Measurements from ENCODE around the gene KYNU. TPM values are rescaled to one million over a fixed set of nuclear protein-coding genes. Genes with fewer than 3 reads are reported as not detected.
"Not testable (repeated sequence)": the region's sequence is repeated elsewhere in the genome, so short reads cannot be mapped to it uniquely, and the experiment has no call there.

KYNU gene
- total RNA-seq, 2 experiments from 2014 or later: not detected

DNA sequence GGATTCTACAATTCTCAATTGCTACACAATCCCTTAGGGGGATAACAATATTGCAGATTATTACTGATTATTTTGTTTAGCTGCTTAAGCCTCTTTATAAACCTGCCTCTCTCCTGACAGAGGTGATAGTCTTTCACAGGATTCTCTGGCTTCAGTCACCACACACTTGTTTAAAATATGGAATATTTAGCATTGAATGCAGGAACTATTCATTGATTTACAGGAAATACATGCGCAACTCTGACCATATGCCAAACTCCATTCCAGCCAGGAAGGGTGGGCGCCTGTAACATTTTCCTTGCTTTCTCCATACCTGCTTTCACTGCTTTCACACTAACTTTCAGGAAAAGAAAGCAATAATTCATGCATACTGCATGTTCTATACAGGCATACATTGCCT is 207.0 kb downstream of the KYNU start:
- H3K4me1 Mint-ChIP-seq: peaks cover 30% of the 10 kb centered on the region
- POLR2A ChIA-PET: no interaction called here
- DNase-seq: no peak
- H3K27me3 Mint-ChIP-seq: no peaks in the 10 kb centered on the region
- no peak overlapping the region for H3K4me3 Mint-ChIP-seq
- no peaks in the 10 kb centered on the region for H3K36me3 Mint-ChIP-seq (ENCODE audit: low read depth)
- CTCF ChIA-PET: interaction anchor here (1.7 kb wide), 1 partner anchor 50 kb away, joined by 4 read pairs; no protein-coding TSS in a partner anchor
- H3K9me3 Mint-ChIP-seq: no peaks in the 10 kb centered on the region
- no peak overlapping the region for H3K27ac Mint-ChIP-seq

GRCh38 chr2:143085125-143085784 is 207.8 kb downstream of the KYNU start:
- Mint-ChIP-seq H3K4me1 (peaks cover 30% of the 10 kb centered on the region), H3K27me3 (no peaks in the 10 kb centered on the region), H3K27ac (peak overlapping the region; percentile 26), H3K9me3 (no peaks in the 10 kb centered on the region), H3K4me3 (no peak overlapping the region), H3K36me3 (ENCODE audit: low read depth) (no peaks in the 10 kb centered on the region)
- DNase-seq: no peak
- ChIA-PET CTCF (interaction anchor here (0.8 to 1.7 kb wide), 2 partner anchors 26 to 51 kb away, joined by 3 to 4 read pairs; no protein-coding TSS in a partner anchor), POLR2A (no interaction called here)

GRCh38 chr2:143087033-143087432 is 209.6 kb downstream of the KYNU start:
- POLR2A ChIA-PET: no interaction called here
- H3K4me3 Mint-ChIP-seq: no peak overlapping the region
- CTCF ChIA-PET: interaction anchor here (0.8 to 1.3 kb wide), 3 partner anchors 13 to 161 kb away, joined by 3 to 4 read pairs (median 3); no protein-coding TSS in a partner anchor

DNA sequence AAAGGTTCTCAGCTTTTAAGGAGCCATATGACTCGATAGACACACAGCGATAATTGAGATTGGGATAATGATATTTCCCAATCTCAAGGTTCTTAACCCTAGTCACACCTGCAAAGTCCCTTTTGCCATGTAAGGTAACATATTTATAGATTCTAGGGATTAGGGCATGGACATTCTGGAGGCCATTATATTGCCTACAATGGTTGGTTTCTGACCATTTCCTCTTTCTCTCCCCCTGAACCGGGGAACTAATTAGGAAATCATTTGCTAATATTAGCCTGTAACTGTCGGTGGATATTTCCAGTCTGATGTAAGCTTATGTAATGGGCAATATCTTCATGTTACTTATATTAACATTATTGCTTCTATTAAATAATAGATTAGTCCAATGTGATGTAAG is 210.9 kb downstream of the KYNU start:
- no peak for DNase-seq
- CTCF ChIA-PET: no interaction called here
- Mint-ChIP-seq H3K27ac (no peak overlapping the region), H3K9me3 (no peaks in the 10 kb centered on the region), H3K27me3 (no peaks in the 10 kb centered on the region), H3K4me3 (no peak overlapping the region), H3K4me1 (peaks cover 30% of the 10 kb centered on the region), H3K36me3 (ENCODE audit: low read depth) (no peaks in the 10 kb centered on the region)
- POLR2A ChIA-PET: no interaction called here

More at GRCh38 chr2:143087033-143087432, 209.6 kb downstream of the KYNU start:
- no peak overlapping the region for H3K27ac Mint-ChIP-seq
- no peaks in the 10 kb centered on the region for H3K36me3 Mint-ChIP-seq (ENCODE audit: low read depth)
- H3K27me3 Mint-ChIP-seq: no peaks in the 10 kb centered on the region
- H3K4me1 Mint-ChIP-seq: peaks cover 30% of the 10 kb centered on the region
- H3K9me3 Mint-ChIP-seq: no peaks in the 10 kb centered on the region
- no peak for DNase-seq

DNA sequence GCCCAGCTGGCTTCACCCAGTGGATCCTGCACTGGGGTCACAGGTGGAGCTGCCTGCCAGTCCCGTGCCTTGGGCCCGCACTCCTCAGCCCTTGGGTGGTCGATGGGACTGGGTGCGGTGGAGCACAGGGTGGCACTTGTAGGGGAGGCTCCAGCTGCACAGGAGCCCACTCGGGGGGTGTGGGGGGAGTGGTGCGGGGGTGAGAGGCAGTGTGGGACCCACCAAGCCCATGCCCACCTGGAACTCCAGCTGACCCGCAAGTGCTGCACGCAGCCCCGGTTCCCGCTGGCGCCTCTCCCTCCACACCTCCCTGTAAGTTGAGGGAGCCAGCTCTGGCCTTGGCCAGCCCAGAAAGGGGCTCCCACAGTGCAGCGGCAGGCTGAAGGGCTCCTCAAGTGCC is 212.1 kb downstream of the KYNU start:
- CTCF ChIA-PET: interaction anchor here (0.6 to 1.9 kb wide), 2 partner anchors 10 to 714 kb away, joined by 4 read pairs; no protein-coding TSS in a partner anchor
- H3K4me1 Mint-ChIP-seq: peaks cover 21% of the 10 kb centered on the region
- H3K27ac Mint-ChIP-seq; H3K27me3 Mint-ChIP-seq; H3K36me3 Mint-ChIP-seq (ENCODE audit: low read depth); H3K4me3 Mint-ChIP-seq; H3K9me3 Mint-ChIP-seq; DNase-seq; POLR2A ChIA-PET: not testable (repeated sequence)

All from activated CD4-positive, alpha-beta T cell treated with anti-CD3 and anti-CD28 coated beads, Interleukin-2, amount 10 ng/mL, durations not matched to agents 7 days and 5 days (primary cell).